Neural progenitor cell (in vitro differentiated cells): ENCODE data around the gene RBM11.

ENCODE experiments used
- EZH2 ChIP-seq: fragments of 200-600 bp; sonication (generic); IDR thresholded peaks from 2 replicates; pipeline ENCODE4 v1.6.1; 2017; ENCODE audit warnings: antibody characterized with exemption, mild to moderate bottlenecking, moderate library complexity
- TF ChIP-seq, protein P1 (sequence below): fragments of 200-600 bp; sonication (generic); IDR thresholded peaks from 2 replicates; pipeline ENCODE4 v1.5.1; 2017; ENCODE audit warnings: antibody characterized with exemption, mild to moderate bottlenecking

DNA sequence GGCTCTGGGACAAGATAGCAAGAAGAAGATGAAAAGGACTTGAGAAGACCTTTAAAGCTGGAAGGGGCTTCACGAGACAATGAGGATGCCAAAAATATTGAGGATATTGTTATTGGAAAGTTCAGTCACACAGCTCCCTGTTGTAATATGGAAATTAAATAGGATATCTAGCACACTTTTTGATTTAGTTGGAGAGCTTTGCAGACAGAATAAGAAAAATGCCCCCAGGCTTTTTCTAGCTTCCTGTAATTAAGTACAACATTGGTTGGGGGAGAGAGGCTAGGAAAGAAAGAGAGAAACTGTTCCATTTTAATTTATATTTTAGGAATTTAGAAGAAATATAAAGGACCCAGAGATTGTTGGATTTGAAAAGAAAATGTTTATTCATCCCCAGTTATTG is 27.5 kb downstream of the RBM11 start:
- TF ChIP-seq, protein P1, sequence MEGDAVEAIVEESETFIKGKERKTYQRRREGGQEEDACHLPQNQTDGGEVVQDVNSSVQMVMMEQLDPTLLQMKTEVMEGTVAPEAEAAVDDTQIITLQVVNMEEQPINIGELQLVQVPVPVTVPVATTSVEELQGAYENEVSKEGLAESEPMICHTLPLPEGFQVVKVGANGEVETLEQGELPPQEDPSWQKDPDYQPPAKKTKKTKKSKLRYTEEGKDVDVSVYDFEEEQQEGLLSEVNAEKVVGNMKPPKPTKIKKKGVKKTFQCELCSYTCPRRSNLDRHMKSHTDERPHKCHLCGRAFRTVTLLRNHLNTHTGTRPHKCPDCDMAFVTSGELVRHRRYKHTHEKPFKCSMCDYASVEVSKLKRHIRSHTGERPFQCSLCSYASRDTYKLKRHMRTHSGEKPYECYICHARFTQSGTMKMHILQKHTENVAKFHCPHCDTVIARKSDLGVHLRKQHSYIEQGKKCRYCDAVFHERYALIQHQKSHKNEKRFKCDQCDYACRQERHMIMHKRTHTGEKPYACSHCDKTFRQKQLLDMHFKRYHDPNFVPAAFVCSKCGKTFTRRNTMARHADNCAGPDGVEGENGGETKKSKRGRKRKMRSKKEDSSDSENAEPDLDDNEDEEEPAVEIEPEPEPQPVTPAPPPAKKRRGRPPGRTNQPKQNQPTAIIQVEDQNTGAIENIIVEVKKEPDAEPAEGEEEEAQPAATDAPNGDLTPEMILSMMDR: no peak
- no peak for TF ChIP-seq EZH2
